Panc1 (cell line): ENCODE data around the gene AIG1. TPM values are rescaled to one million over a fixed set of nuclear protein-coding genes. Genes with fewer than 3 reads are reported as not detected.

Experiments used
- ATAC-seq: fragments of 200-7000 bp; cut with Tn5 transposase; 2 replicates; pipeline ENCODE4 v1.9.1; 2020; ENCODE audit warnings: mild to moderate bottlenecking, moderate library complexity
- BruUV-seq: library from RNA; stranded (reverse); fragments of 400-500 nt; replicated peaks from 2 replicates; lab custom pipeline; 2021; lab: Mats Ljungman, UMichigan
- CTCF ChIA-PET: fragments of 300-600 bp; sonication (Branson Sonifier 250); formaldehyde crosslinking; loops from one replicate; lab custom pipeline; 2022; ENCODE audit warnings: antibody characterized with exemption; lab: Charles Lee
- POLR2A ChIA-PET: fragments of 300-600 bp; sonication (Branson Sonifier 250); formaldehyde crosslinking; loops from one replicate; lab custom pipeline; 2022; ENCODE audit warnings: antibody characterized with exemption; lab: Charles Lee
- DNase-seq: peaks from one replicate; pipeline ENCODE4 v3.0.0-alpha.2; 2010; ENCODE audit warnings: low read depth, low spot score
- H3K27ac ChIP-seq: 2 replicates; pipeline ENCODE4 v1.5.1; 2011; ENCODE audit warnings: mild to moderate bottlenecking, low read length, inconsistent platforms
- H3K27me3 ChIP-seq: fragments of 200-500 bp; sonication (Bioruptor generic); 2 replicates; pipeline ENCODE4 v1.6.0; 2014; ENCODE audit warnings: low read length, inconsistent platforms; ENCODE audit not compliant: control insufficient read depth, insufficient read depth
- H3K36me3 ChIP-seq: fragments of 200-500 bp; sonication (Bioruptor generic); 2 replicates; pipeline ENCODE4 v1.5.1; 2014; ENCODE audit warnings: inconsistent platforms, mild to moderate bottlenecking, low read length, moderate library complexity; ENCODE audit not compliant: control insufficient read depth, insufficient read depth
- H3K4me1 ChIP-seq: 2 replicates; pipeline ENCODE4 v1.5.1; 2011; ENCODE audit warnings: inconsistent platforms, mild to moderate bottlenecking, low read length, moderate library complexity; ENCODE audit not compliant: control insufficient read depth, insufficient read depth
- H3K4me3 ChIP-seq, 2 experiments: 2 replicates each; pipeline ENCODE4 v1.5.1; 2011 to 2012; ENCODE audit warnings: low read depth in 2 of 2, low read length in 2 of 2, mild to moderate bottlenecking in 2 of 2, inconsistent platforms in 1 of 2, moderate library complexity in 1 of 2
- H3K9me3 ChIP-seq: fragments of 200-500 bp; sonication (Bioruptor generic); 2 replicates; pipeline ENCODE4 v1.5.1; 2014; ENCODE audit warnings: low read depth, mild to moderate bottlenecking, inconsistent platforms, low read length, moderate library complexity; ENCODE audit not compliant: control insufficient read depth, insufficient read depth
- CTCF ChIP-seq: fragments of 450-650 bp; IDR thresholded peaks from 2 replicates; pipeline ENCODE4 v1.5.1; 2017; ENCODE audit warnings: mild to moderate bottlenecking
- POLR2AphosphoS5 ChIP-seq: IDR thresholded peaks from 2 replicates; pipeline ENCODE4 v1.6.1; 2012; ENCODE audit warnings: mild to moderate bottlenecking, low read depth, low read length, moderate library complexity
- REST ChIP-seq, 2 experiments: IDR thresholded peaks; 2 replicates each; pipeline ENCODE4 v1.6.1; 2011 to 2012; ENCODE audit warnings: low read depth in 2 of 2, control low read depth in 1 of 2, low read length in 1 of 2, mild to moderate bottlenecking in 1 of 2, moderate library complexity in 1 of 2; ENCODE audit not compliant: insufficient read depth in 1 of 2
- SIN3A ChIP-seq: IDR thresholded peaks from 2 replicates; pipeline ENCODE4 v1.6.1; 2012; ENCODE audit warnings: low read depth, mild to moderate bottlenecking, low read length, moderate library complexity, borderline replicate concordance; ENCODE audit not compliant: insufficient read depth
- TCF7L2 ChIP-seq: IDR thresholded peaks from 2 replicates; pipeline ENCODE4 v1.6.1; 2011; ENCODE audit warnings: mild to moderate bottlenecking, low read depth, low read length, inconsistent platforms
- in situ Hi-C: cut with HindIII; loops from 2 replicates; pipeline ENCODE4 v1.10.0; 2016; ENCODE audit warnings: low sequenced_read_pairs, low pct_unique_long_range_greater_than_20kb
- intact Hi-C: fragments of 100-400 bp; cut with micrococcal nuclease; formaldehyde crosslinking; loops from one replicate; pipeline ENCODE4 v1.10.0; 2022; ENCODE audit not compliant: unreplicated experiment
- total RNA-seq: library from RNA; stranded (reverse); gene quantifications from one replicate; pipeline ENCODE4 v1.2.1, GENCODE V29; 2021; ENCODE audit not compliant: unreplicated experiment

AIG1 gene
- total RNA-seq, 1 experiment from 2014 or later: 23.9 TPM

- H3K4me1 ChIP-seq: no peaks in the 10 kb centered on the region
- in situ Hi-C loops: no loop called here
- no peaks in the 10 kb centered on the region for H3K36me3 ChIP-seq
- TF ChIP-seq REST (IDR thresholded peaks at IDR 0.05; ENCODE audit: insufficient read depth in 1 of 2, low read depth in 2 of 2, low read length in 1 of 2): no peak
- TF ChIP-seq CTCF: no peak
- no peak for TF ChIP-seq POLR2AphosphoS5
- DNase-seq (no peak), ATAC-seq (no peak)
- H3K9me3 ChIP-seq: no peaks in the 10 kb centered on the region
- intact Hi-C loops: no loop called here
- no peak overlapping the region for H3K4me3 ChIP-seq
- POLR2A ChIA-PET: no interaction called here
- H3K27ac ChIP-seq: no peak overlapping the region
- BruUV-seq: no TSS peak
- CTCF ChIA-PET: no interaction called here
- no peaks in the 10 kb centered on the region for H3K27me3 ChIP-seq
These were observed 32.1 kb downstream of the AIG1 start for GRCh38 chr6:143092768-143093167.

GRCh38 chr6:143093290-143093689 is 32.6 kb downstream of the AIG1 start:
- no peaks in the 10 kb centered on the region for H3K9me3 ChIP-seq
- DNase-seq: no peak
- no peaks in the 10 kb centered on the region for H3K27me3 ChIP-seq
- TF ChIP-seq REST (IDR thresholded peaks at IDR 0.05; ENCODE audit: insufficient read depth in 1 of 2, low read depth in 2 of 2, low read length in 1 of 2): no peak
- TF ChIP-seq TCF7L2: no peak
- TF ChIP-seq POLR2AphosphoS5: no peak
- TF ChIP-seq SIN3A: no peak
- no peak for TF ChIP-seq CTCF
- no peaks in the 10 kb centered on the region for H3K36me3 ChIP-seq
- in situ Hi-C loops (no loop called here), intact Hi-C loops (no loop called here)
- H3K4me3 ChIP-seq: no peak overlapping the region
- no peak overlapping the region for H3K27ac ChIP-seq
- ChIA-PET CTCF (no interaction called here), POLR2A (no interaction called here)
- no peaks in the 10 kb centered on the region for H3K4me1 ChIP-seq
- no TSS peak for BruUV-seq
- ATAC-seq: no peak
